ENCODE results near the gene KAT6B. TPM values are rescaled to one million over a fixed set of nuclear protein-coding genes. Genes with fewer than 3 reads are reported as not detected.

The KAT6B gene
- total and polyA plus RNA-seq, 10 of the 15 experiments (the other 5 are each of a cell fraction or from before 2014, with no cell fraction given) = 2.7 to 22.6 (median 15.7) TPM

- RAD21 ChIA-PET (ENCODE audit: unreplicated experiment) = interaction anchor here (2.2 kb wide), 1 partner anchor 764 kb away, joined by 5 read pairs; no protein-coding TSS in a partner anchor
- Histone ChIP-seq H3K9me3 (replicated peaks; ENCODE audit: control insufficient read depth, insufficient read depth, low read length) (no peaks in the 10 kb centered on the region), H3K4me2 (ENCODE audit: control insufficient read depth, insufficient read depth) (0 out of 2 replicates have a peak overlapping the region, but pooled peaks have one; percentile 17), H3K27ac (ENCODE audit: control insufficient read depth, insufficient read depth) (no peak overlapping the region), H3K9ac (ENCODE audit: control insufficient read depth, insufficient read depth, low read length) (no peak overlapping the region), H3K4me1 (ENCODE audit: control insufficient read depth, insufficient read depth, low read length) (peaks cover 23% of the 10 kb centered on the region), H3K79me2 (ENCODE audit: control insufficient read depth, insufficient read depth, low read length) (peaks cover under 1% of the 10 kb centered on the region; the same call in 1 of the 2 replicates), H4K20me1 (ENCODE audit: control insufficient read depth, insufficient read depth) (no peaks in the 10 kb centered on the region), H2AFZ (ENCODE audit: control insufficient read depth, low read depth, low read length) (no peak overlapping the region), H3K27me3 (replicated peaks in 1 of 2; ENCODE audit: control insufficient read depth in 2 of 2, insufficient read depth in 2 of 2, low read length in 1 of 2) (no peaks in the 10 kb centered on the region), H3K4me3 (no peak overlapping the region), H3K36me3 (ENCODE audit: control insufficient read depth in 2 of 2, insufficient read depth in 2 of 2, low read length in 1 of 2) (peaks cover 0 to 2% of the 10 kb centered on the region in 2 experiments; a peak in 1 of 4 replicates)
- CTCF ChIA-PET = interaction anchor here (2.0 kb wide), 1 partner anchor 17 kb away, joined by 5 read pairs; no protein-coding TSS in a partner anchor
- POLR2A ChIA-PET = no interaction called here
- WGBS (ENCODE audit: insufficient coverage, insufficient replicate concordance, low lambda C conversion rate, missing lambda C conversion rate) = 22% methylated on average over 2 of the region's 2 CpGs
- in situ Hi-C loops (cut with MboI) (no loop called here), intact Hi-C loops (cut with micrococcal nuclease; ENCODE audit: unreplicated experiment) (no loop called here)
- TF ChIP-seq CEBPB (IDR thresholded peaks at IDR 0.05; ENCODE audit: borderline replicate concordance in 1 of 2, low read depth in 2 of 2, low read length in 2 of 2) (0 out of 4 replicates have a peak, but pooled peaks of 1 of the 2 experiments have one; percentile 35), RELA (IDR thresholded peaks at IDR 0.05; ENCODE audit: borderline replicate concordance, partially characterized antibody) (no peak), IKZF2 (IDR thresholded peaks at IDR 0.05) (0 out of 4 replicates have a peak, but pooled peaks of 1 of the 2 experiments have one; percentile 7), NFIC (IDR thresholded peaks at IDR 0.05; ENCODE audit: low read depth, low read length) (no peak)
- BruUV-seq (replicated peaks) = no TSS peak
- SMC1A ChIA-PET (ENCODE audit: uncharacterized antibody, unreplicated experiment) = interaction anchor here (1.0 to 28.8 kb wide), 3 partner anchors 12 to 25 kb away, joined by 4 to 553 read pairs (median 12); no protein-coding TSS in a partner anchor
- DNase-seq (ENCODE audit: low read depth, low spot score) (no peak), FAIRE-seq (no peak), ATAC-seq (no peak)
Measured at GRCh38 chr10:75007646-75008045, 181.2 kb downstream of the KAT6B start.

- Histone ChIP-seq H2AFZ (ENCODE audit: control insufficient read depth, low read depth, low read length) (no peak overlapping the region), H3K79me2 (ENCODE audit: control insufficient read depth, insufficient read depth, low read length) (peaks cover 6% of the 10 kb centered on the region; the same call in 1 of the 2 replicates), H3K27me3 (replicated peaks in 1 of 2; ENCODE audit: control insufficient read depth in 2 of 2, insufficient read depth in 2 of 2, low read length in 1 of 2) (no peaks in the 10 kb centered on the region), H3K4me1 (ENCODE audit: control insufficient read depth, insufficient read depth, low read length) (peaks cover 36% of the 10 kb centered on the region), H4K20me1 (ENCODE audit: control insufficient read depth, insufficient read depth) (no peaks in the 10 kb centered on the region), H3K36me3 (ENCODE audit: control insufficient read depth in 2 of 2, insufficient read depth in 2 of 2, low read length in 1 of 2) (peaks cover 0 to 2% of the 10 kb centered on the region in 2 experiments; a peak in 1 of 4 replicates), H3K4me2 (ENCODE audit: control insufficient read depth, insufficient read depth) (no peak overlapping the region), H3K4me3 (no peak overlapping the region), H3K27ac (ENCODE audit: control insufficient read depth, insufficient read depth) (no peak overlapping the region), H3K9ac (ENCODE audit: control insufficient read depth, insufficient read depth, low read length) (no peak overlapping the region), H3K9me3 (replicated peaks; ENCODE audit: control insufficient read depth, insufficient read depth, low read length) (no peaks in the 10 kb centered on the region)
- no TSS peak for BruUV-seq (replicated peaks)
- POLR2A ChIA-PET = no interaction called here
- no peak for ATAC-seq
- FAIRE-seq = no peak
- in situ Hi-C loops (cut with MboI) (no loop called here), intact Hi-C loops (cut with micrococcal nuclease; ENCODE audit: unreplicated experiment) (no loop called here)
- RAD21 ChIA-PET (ENCODE audit: unreplicated experiment) = interaction anchor here (0.9 to 2.2 kb wide), 10 partner anchors 8 to 765 kb away, joined by 3 to 11 read pairs (median 4); no protein-coding TSS in a partner anchor
- CTCF ChIA-PET = interaction anchor here (0.6 to 2.4 kb wide), 10 partner anchors 7 to 271 kb away, joined by 3 to 10 read pairs (median 4); no protein-coding TSS in a partner anchor
- WGBS (ENCODE audit: insufficient coverage, insufficient replicate concordance, low lambda C conversion rate, missing lambda C conversion rate) = 95% methylated on average over 1 of the region's 1 CpG
- DNase-seq (ENCODE audit: low read depth, low spot score) = no peak
- SMC1A ChIA-PET (ENCODE audit: uncharacterized antibody, unreplicated experiment) = interaction anchor here (1.1 to 28.8 kb wide), 7 partner anchors 8 to 270 kb away, joined by 3 to 553 read pairs (median 3); no protein-coding TSS in a partner anchor
- TF ChIP-seq PAX8 (IDR thresholded peaks at IDR 0.05) = no peak
- TF ChIP-seq POLR2AphosphoS5 (IDR thresholded peaks at IDR 0.05; ENCODE audit: low read length) = no peak
- TF ChIP-seq MYC (IDR thresholded peaks at IDR 0.05; ENCODE audit: insufficient read depth, insufficient read length, insufficient replicate concordance, low read length, severe bottlenecking) = no peak
- no peak for TF ChIP-seq RB1 (IDR thresholded peaks at IDR 0.05; ENCODE audit: borderline replicate concordance)
- no peak for TF ChIP-seq CHD1 (IDR thresholded peaks at IDR 0.05; ENCODE audit: low read depth, low read length)
- no peak for TF ChIP-seq CHD2 (IDR thresholded peaks at IDR 0.05; ENCODE audit: borderline replicate concordance, low read depth, low read length)
- TF ChIP-seq JUND (IDR thresholded peaks at IDR 0.05; ENCODE audit: low read depth, low read length) = no peak
- no peak for TF ChIP-seq ZNF384 (IDR thresholded peaks at IDR 0.05; ENCODE audit: borderline replicate concordance, low read depth, low read length)
- no peak for TF ChIP-seq POU2F2 (IDR thresholded peaks at IDR 0.05; ENCODE audit: borderline replicate concordance, low read depth, low read length)
- no peak for TF ChIP-seq CREM (IDR thresholded peaks at IDR 0.05; ENCODE audit: low read depth)
- no peak for TF ChIP-seq HDGF (IDR thresholded peaks at IDR 0.05)
- TF ChIP-seq KLF5 (IDR thresholded peaks at IDR 0.05; ENCODE audit: partially characterized antibody) = no peak
- no peak for TF ChIP-seq CREB1 (IDR thresholded peaks at IDR 0.05; ENCODE audit: low read depth)
- no peak for TF ChIP-seq ZSCAN29 (IDR thresholded peaks at IDR 0.05)
- no peak for TF ChIP-seq SMAD5 (IDR thresholded peaks at IDR 0.05; ENCODE audit: low read depth)
- no peak for TF ChIP-seq STAT1 (conservative IDR thresholded peaks at IDR 0.05)
Measured at GRCh38 chr10:75008952-75009351, 182.6 kb downstream of the KAT6B start.
